HG03442 (cell line): Measurements from ENCODE around the gene TBX21.

Experiments used
- ATAC-seq: cut with Tn5 transposase; IDR thresholded peaks from one replicate; pipeline ENCODE4 v1.9.1; 2021; ENCODE audit warnings: mild to moderate bottlenecking, moderate library complexity; ENCODE audit not compliant: unreplicated experiment

Gene TBX21

GRCh38 chr17:47697906-47698711 is 34.9 kb upstream of the TBX21 start:
- ATAC-seq: no peak

- ATAC-seq: no peak
These were observed 34.1 kb upstream of the TBX21 start for GRCh38 chr17:47698749-47699535.

GRCh38 chr17:47699536-47699840 is 33.5 kb upstream of the TBX21 start:
- no peak for ATAC-seq

GRCh38 chr17:47700471-47701449 is 32.3 kb upstream of the TBX21 start:
- no peak for ATAC-seq

GRCh38 chr17:47701608-47702007 is 31.4 kb upstream of the TBX21 start:
- no peak for ATAC-seq

GRCh38 chr17:47702391-47702995 is 30.5 kb upstream of the TBX21 start:
- no peak for ATAC-seq

GRCh38 chr17:47703191-47703591 is 29.8 kb upstream of the TBX21 start:
- no peak for ATAC-seq

GRCh38 chr17:47703671-47704070 is 29.4 kb upstream of the TBX21 start:
- ATAC-seq: no peak

- no peak for ATAC-seq
These were observed 28.9 kb upstream of the TBX21 start for GRCh38 chr17:47704116-47704515.

- no peak for ATAC-seq
These were observed 28.3 kb upstream of the TBX21 start for GRCh38 chr17:47704736-47705135.

- ATAC-seq: no peak
These were observed 27.2 kb upstream of the TBX21 start for GRCh38 chr17:47705536-47706530.

- no peak for ATAC-seq
These were observed 25.8 kb upstream of the TBX21 start for GRCh38 chr17:47707056-47707804.

GRCh38 chr17:47707884-47708283 is 25.2 kb upstream of the TBX21 start:
- no peak for ATAC-seq

- ATAC-seq: no peak
These were observed 24.6 kb upstream of the TBX21 start for GRCh38 chr17:47708312-47708863.

GRCh38 chr17:47708864-47709541 is 24.0 kb upstream of the TBX21 start:
- no peak for ATAC-seq

GRCh38 chr17:47709594-47709993 is 23.4 kb upstream of the TBX21 start:
- ATAC-seq: no peak

- ATAC-seq: no peak
These were observed 21.5 kb upstream of the TBX21 start for GRCh38 chr17:47711366-47712099.
